ENCODE results near the gene LRRC59. TPM values are rescaled to one million over a fixed set of nuclear protein-coding genes. Genes with fewer than 3 reads are reported as not detected.

Gene LRRC59
- total RNA-seq (2022; extraction: Qiagen RNA extraction; ENCODE audit: low read depth), result 223 to 243 TPM (median 236 TPM) in 5 replicates

GRCh38 chr17:50397111-50397918, at the start of gene LRRC59:
Gene LRRC59, minus strand, starts transcription at chr17:50397523. Its CDS starts 206 bp downstream, at chr17:50397317.

GRCh38 chr17:50425682-50426471, 28.6 kb upstream of the LRRC59 start, which contains the start of gene ACSF2:
Gene ACSF2, plus strand, starts transcription at chr17:50426218. Its CDS starts 44 bp downstream, at chr17:50426262.

GRCh38 chr17:50372758-50373556, 24.4 kb downstream of the LRRC59 start, which contains the start of the genes EME1 and MRPL27:
Gene EME1, plus strand, starts transcription at chr17:50373229. Its CDS starts 1,980 bp downstream, at chr17:50375209.
Gene MRPL27, minus strand, starts transcription at chr17:50373184. Its CDS starts 14 bp downstream, at chr17:50373170.

GRCh38 chr17:50345432-50346312, 51.7 kb downstream of the LRRC59 start, which contains the start of gene XYLT2:
Gene XYLT2, plus strand, starts transcription at chr17:50346126. Its CDS starts 15 bp downstream, at chr17:50346141.

Other genes with a start within 250 kb of the LRRC59 start
- 44.5 to 63.0 TPM (median 59.3 TPM) in 5 replicates for gene PPP1R9B, start 246.8 kb downstream of the LRRC59 start, total RNA-seq (2022; extraction: Qiagen RNA extraction; ENCODE audit: low read depth)
- 1.1 to 2.3 TPM (median 2.0 TPM) in 4 of 5 replicates, not detected in the other for gene SGCA, start 231.5 kb downstream of the LRRC59 start, total RNA-seq (2022; extraction: Qiagen RNA extraction; ENCODE audit: low read depth)
- gene COL1A1, start 195.9 kb downstream of the LRRC59 start, total RNA-seq (2022; extraction: Qiagen RNA extraction; ENCODE audit: low read depth), result 4.6 to 9.7 TPM (median 6.6 TPM) in 5 replicates
- gene TMEM92, start 123.1 kb downstream of the LRRC59 start, total RNA-seq (2022; extraction: Qiagen RNA extraction; ENCODE audit: low read depth), result 21.2 to 28.6 TPM (median 23.5 TPM) in 5 replicates
- gene XYLT2, start 51.4 kb downstream of the LRRC59 start, total RNA-seq (2022; extraction: Qiagen RNA extraction; ENCODE audit: low read depth), result 18.9 to 23.7 TPM (median 21.4 TPM) in 5 replicates
- 137 to 172 TPM (median 142 TPM) in 5 replicates for gene MRPL27, start 24.3 kb downstream of the LRRC59 start, total RNA-seq (2022; extraction: Qiagen RNA extraction; ENCODE audit: low read depth)
- 13.9 to 16.5 TPM (median 14.9 TPM) in 5 replicates for gene EME1, start 24.3 kb downstream of the LRRC59 start, total RNA-seq (2022; extraction: Qiagen RNA extraction; ENCODE audit: low read depth)
- 10.0 to 15.4 TPM (median 14.3 TPM) in 5 replicates for gene ACSF2, start 28.7 kb upstream of the LRRC59 start, total RNA-seq (2022; extraction: Qiagen RNA extraction; ENCODE audit: low read depth)
- not detected in 5 replicates for gene CHAD, start 71.4 kb upstream of the LRRC59 start, total RNA-seq (2022; extraction: Qiagen RNA extraction; ENCODE audit: low read depth)
- 28.3 to 37.0 TPM (median 35.1 TPM) in 5 replicates for gene RSAD1, start 81.3 kb upstream of the LRRC59 start, total RNA-seq (2022; extraction: Qiagen RNA extraction; ENCODE audit: low read depth)
- gene MYCBPAP, start 110.9 kb upstream of the LRRC59 start, total RNA-seq (2022; extraction: Qiagen RNA extraction; ENCODE audit: low read depth), result 0.37 to 0.85 TPM (median 0.51 TPM) in 5 replicates
- 0.09 to 0.64 TPM (median 0.23 TPM) in 5 replicates for gene EPN3, start 135.2 kb upstream of the LRRC59 start, total RNA-seq (2022; extraction: Qiagen RNA extraction; ENCODE audit: low read depth)
- 67.9 to 86.8 TPM (median 81.2 TPM) in 5 replicates for gene SPATA20, start 149.7 kb upstream of the LRRC59 start, total RNA-seq (2022; extraction: Qiagen RNA extraction; ENCODE audit: low read depth)
- gene CACNA1G, start 163.2 kb upstream of the LRRC59 start, total RNA-seq (2022; extraction: Qiagen RNA extraction; ENCODE audit: low read depth), result 3.7 to 5.4 TPM (median 4.7 TPM) in 5 replicates
- 111 to 157 TPM (median 133 TPM) in 5 replicates for gene ABCC3, start 237.4 kb upstream of the LRRC59 start, total RNA-seq (2022; extraction: Qiagen RNA extraction; ENCODE audit: low read depth)